ENCODE data around the gene EIF3L.

EIF3L gene

GRCh38 chr22:37817705-37818408 lies 31.4 kb upstream of the EIF3L start:
- peak; percentile 81 for DNase-seq

- DNase-seq = peak; percentile 66
These were observed 30.7 kb upstream of the EIF3L start for GRCh38 chr22:37818409-37819104.

- no peak for DNase-seq
These were observed 30.1 kb upstream of the EIF3L start for GRCh38 chr22:37819105-37819433.

GRCh38 chr22:37820350-37820749 lies 28.9 kb upstream of the EIF3L start:
- DNase-seq = no peak

- DNase-seq = no peak
These were observed 27.0 kb upstream of the EIF3L start for GRCh38 chr22:37822079-37822833.

- DNase-seq = no peak
These were observed 25.9 kb upstream of the EIF3L start, which contains the start of gene GALR3 for GRCh38 chr22:37823134-37823985. Gene GALR3, plus strand, starts transcription at chr22:37823382. Its CDS starts 25 bp downstream, at chr22:37823407.

- no peak for DNase-seq
These were observed 24.3 kb upstream of the EIF3L start for GRCh38 chr22:37824674-37825641.

GRCh38 chr22:37827056-37827455 lies 22.2 kb upstream of the EIF3L start:
- DNase-seq = peak; percentile 82

GRCh38 chr22:37830093-37830842 lies 19.0 kb upstream of the EIF3L start:
- no peak for DNase-seq

GRCh38 chr22:37831472-37831871 lies 17.7 kb upstream of the EIF3L start:
- no peak for DNase-seq

GRCh38 chr22:37832022-37832857 lies 17.0 kb upstream of the EIF3L start:
- DNase-seq = no peak

- no peak for DNase-seq
These were observed 7.0 kb upstream of the EIF3L start for GRCh38 chr22:37842015-37842793.

GRCh38 chr22:37843741-37844089 lies 5.5 kb upstream of the EIF3L start:
- DNase-seq = peak; percentile 55

- DNase-seq = no peak
These were observed 4.3 kb upstream of the EIF3L start for GRCh38 chr22:37844904-37845329.

- no peak for DNase-seq
These were observed 2.8 kb upstream of the EIF3L start for GRCh38 chr22:37846433-37846832.

- DNase-seq = peak; percentile 15
These were observed 581 bp upstream of the EIF3L start for GRCh38 chr22:37848587-37849088.

GRCh38 chr22:37850801-37851200 lies 1.6 kb downstream of the EIF3L start:
- DNase-seq = no peak

- no peak for DNase-seq
These were observed 3.2 kb downstream of the EIF3L start for GRCh38 chr22:37852418-37852817.

- no peak for DNase-seq
These were observed 5.7 kb downstream of the EIF3L start for GRCh38 chr22:37854946-37855345.
